COLO668 (cell line): Measurements from ENCODE around the gene MOB2.

ENCODE experiments used
- DNase-seq: peaks from one replicate; lab custom pipeline; 2025; ENCODE audit not compliant: unreplicated experiment; lab: John Stamatoyannopoulos, UW

Gene MOB2

DNA sequence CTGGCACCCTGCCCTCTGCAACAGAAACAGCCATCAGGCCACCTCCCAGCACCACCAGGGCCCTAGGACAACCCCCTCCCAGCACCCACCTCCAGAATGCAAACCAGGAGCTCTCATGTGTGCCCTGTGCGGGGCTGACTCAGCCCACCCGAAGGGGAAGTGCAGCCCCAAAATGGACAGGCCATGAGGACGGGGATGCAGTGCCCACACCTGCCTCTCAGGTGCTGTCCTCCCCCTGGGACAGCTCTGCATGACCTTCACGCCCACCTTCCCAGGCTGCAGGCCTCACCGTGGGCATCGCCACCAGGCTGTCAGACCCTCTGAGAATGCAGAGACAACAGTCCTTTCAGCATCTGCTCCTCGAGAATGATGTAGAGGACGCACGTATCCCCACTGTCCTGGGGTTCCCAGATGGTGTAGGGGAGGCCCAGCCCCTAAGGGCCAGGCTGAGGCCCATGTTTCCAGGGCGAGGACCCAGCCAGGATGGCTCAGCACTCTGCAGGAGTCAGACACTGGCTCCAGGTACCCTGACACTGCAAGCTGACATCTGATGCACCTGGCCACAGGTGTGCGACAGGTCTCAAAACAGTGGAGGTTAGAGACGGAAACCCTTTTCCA, 13.5 kb downstream of the MOB2 start:
- DNase-seq: no peak

DNA sequence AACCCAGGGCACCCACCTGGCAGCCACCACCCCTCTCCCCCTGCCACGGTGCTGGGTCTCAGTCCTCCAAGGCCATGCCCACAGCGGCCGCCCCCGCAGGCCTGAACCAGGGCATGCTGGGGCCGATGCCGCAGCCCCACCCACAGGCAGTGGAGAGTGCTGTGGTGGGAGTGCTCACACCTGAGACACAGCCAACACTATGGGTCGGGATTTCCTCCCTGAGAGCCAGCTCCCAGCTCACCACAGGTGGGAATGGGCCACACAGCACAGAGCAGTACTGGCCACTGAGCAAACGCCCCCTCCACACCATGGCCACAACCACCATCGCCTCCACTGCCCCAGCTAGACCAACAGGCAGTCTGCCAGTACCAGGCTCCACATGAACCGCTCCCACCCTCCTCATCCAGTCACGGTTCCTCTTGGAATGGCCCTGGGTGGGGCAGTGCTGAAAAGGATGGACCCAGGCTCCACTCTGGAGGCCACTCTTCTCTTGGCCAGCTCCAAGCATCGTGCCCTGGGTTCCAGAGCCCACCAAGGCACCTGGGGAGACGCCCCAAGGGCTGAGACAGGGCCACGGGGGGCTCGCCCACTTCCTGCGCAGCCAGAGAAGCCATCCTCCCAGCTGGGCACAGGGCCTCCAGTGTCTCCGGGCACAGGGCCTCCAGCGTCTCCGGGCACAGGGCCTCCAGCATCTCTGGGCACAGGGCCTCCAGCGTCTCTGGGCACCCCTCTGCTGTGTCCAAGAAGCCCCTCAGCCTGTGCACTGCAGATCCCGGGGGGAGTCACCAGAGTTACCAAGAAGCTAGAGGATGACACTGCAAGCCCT, 14.2 kb downstream of the MOB2 start:
- no peak for DNase-seq

DNA sequence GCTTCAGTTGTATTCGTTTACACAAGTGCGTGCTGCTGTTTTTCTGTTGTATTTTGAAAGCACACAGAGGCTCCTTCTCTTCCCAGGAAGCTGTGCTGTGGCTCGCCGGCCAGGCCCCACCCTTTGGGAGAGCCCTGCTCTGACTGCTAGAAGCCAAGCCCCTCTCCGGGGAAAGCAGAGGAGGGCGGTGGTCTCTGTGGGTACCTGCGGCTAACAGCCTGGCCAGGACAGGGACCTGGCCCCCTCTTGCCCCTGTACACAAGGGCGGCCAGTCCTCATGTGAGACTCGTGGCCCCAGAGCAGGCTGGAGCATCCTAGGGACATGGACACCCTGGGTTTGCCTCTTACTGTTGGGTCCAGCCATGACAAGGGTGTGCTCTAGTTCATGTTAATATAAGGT, 14.8 kb downstream of the MOB2 start:
- DNase-seq: no peak

DNA sequence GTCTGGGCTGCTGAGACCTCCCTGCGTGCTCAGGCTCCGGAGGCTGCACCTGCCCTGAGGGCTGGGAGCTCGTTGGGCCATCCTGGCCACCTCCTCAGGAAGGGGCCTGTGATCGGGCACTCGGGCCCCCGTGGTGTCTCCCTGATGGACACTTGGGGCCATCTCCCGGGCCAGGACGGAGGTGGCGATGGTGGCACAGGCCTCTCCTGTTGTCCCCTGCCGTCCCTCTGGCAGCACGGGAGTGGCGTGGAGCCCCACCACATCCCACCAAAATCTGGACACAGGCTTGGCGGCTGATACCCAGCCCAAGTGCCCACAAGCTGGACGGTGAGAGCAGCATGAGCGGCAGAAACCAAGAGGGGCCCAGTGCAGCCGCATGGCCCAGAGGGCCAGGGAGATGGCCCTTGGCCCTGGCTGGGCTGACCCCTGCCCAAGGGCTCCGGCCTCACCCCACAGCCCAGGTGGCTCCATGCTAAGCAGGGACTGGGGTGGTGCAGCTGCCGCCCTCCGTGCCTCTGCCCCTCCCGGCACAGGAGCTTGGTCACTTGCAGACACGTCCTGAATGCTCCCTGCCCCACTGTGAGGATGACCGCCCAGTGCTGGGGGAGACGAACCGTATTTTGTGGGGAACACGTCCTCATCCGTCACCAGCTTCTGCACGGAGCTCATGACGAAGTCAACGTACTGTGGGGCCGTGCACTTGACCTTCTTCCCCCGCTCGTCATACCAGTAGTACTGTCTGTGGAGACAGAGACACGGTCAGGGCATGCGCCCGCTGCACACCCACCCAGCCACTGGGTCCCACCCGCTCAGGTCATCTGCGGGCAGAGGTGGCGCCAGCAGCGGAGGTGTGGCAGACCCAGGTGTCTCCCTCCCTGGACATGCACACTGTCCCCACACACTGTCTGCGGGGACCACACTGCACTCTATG, 15.6 kb downstream of the MOB2 start:
- no peak for DNase-seq

DNA sequence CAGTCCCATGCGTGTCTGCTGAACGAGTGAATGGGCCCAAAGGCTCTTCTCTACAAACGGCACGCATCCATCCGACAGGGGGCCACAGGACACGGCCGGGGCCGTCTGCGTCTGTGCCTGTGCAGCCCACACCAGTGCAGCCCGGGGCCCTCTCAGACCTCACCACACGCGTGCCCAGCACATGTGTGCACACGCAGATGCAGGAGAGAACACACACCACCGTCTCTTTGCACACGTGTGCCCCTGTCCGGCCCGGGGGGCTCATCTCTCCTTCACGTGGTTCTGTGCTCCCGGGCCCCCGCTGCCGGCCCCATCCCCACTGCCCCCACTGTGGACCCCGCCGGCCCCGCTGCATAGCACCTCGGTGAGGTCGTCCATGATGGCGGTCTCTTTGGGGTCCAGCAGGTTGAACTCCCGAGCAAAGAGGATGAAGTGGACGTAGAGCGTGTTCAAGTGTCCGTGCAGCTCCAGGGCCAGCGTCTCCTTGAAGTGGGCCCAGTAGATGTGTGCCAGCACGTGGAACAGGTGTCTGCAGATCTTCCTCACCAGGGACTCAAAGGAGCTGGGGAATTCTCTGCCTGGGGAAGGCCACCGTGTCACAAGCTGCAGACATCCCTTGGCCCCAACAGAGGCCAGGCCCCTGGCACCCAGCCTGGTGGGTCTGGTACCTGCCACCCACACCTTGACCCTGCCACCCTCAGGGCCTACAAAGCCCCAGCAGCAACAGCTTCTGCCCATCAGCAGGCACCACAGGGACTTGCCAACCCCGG, 16.5 kb downstream of the MOB2 start:
- no peak for DNase-seq

DNA sequence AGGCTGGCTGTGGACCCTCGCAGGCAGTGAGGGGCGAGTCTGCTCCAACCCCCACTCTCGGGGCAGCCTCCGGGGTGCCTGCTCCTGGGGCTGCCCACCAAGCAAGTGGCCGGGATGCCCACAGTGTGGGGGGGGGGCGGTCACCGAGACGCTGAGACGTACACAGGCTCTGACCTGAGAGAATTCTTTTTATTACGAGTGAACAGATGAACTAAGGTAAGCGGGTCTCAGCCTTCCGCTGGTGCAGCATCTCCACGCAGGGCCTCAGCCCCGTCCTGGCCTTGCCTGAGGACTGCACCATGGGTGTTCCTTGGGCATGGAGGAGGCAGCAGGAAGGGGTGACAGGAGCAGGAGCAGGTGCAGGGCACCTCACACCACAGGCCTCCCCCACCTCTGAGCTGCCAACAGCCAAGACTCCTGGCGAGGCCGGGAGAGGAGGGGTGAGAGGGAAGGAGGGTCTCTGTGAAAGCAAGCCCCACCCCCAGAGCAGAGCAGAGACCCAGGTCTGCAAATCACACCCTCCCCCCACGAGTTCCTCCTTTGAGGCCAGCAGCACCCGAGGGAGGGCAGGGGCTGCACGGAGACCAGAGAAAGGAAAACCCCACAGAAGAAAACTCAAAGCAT, 17.2 kb downstream of the MOB2 start:
- DNase-seq: no peak

DNA sequence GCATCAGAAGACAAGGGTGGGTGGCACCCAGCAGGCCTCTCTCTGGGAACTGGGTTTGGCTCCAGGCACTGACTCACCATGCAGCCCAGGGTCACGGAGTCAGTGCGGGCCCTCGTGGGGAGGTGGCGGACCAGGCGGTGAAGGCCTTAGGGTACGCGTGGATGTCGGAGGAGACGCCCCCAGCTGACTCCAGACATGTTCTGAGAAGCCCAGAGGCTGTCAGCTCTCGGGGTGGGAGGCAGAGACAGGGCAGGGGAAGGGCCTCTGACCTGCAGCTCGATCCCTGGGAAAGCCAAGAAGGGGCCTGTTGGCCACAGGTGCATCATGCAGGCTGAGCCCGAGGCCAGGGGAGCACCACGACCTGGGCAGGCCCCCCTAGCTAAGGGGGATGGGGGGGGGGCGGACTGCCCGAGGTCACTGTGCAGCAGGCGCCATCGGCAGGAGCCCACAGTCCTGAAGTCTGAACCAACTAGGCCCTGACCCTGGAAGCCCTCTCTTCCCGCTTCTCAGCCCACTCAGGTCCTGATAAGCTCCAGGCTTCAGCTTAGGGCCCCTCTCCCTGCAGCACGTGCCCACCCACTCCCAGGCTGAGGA, 18.0 kb downstream of the MOB2 start:
- DNase-seq: no peak

DNA sequence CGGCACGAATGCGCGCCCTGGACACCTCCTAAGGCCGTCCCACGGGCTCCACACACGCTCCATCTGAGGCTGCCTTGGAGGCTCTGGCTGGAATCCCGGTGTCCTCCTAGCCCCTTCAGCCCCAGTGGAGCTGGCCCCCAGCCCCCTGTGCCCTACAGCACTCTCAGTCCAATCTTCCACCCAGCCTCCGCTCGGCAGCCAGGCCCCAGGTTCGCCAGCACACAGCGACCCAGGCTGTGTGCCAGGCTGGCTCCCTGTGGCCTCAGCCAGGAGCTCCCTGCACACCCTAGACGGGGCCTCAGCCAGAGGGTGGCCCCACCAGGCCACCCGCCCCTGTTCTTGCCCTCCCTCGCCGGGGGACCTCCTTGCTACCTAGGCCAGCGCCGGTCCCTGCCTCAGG, 18.6 kb downstream of the MOB2 start:
- DNase-seq: no peak

DNA sequence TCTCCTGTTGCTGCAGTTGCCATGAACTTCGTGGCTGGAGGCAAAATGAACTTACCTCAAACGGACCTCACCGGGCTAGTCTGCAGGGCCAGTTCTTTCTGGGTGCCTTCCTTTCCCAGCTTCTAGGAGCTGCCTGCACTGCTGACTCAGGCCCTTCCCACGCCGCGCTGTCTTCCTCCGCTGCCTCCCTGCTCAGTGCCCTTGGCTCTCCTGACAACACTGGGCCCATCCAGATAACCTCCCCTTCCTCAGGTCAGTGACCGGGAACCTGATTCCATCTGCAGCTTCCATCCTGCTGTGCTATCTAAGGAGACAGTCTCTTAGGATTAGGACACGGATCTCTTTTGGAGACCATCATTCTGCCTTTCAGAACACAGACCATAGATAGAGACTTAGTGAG, 19.3 kb downstream of the MOB2 start:
- DNase-seq: no peak

DNA sequence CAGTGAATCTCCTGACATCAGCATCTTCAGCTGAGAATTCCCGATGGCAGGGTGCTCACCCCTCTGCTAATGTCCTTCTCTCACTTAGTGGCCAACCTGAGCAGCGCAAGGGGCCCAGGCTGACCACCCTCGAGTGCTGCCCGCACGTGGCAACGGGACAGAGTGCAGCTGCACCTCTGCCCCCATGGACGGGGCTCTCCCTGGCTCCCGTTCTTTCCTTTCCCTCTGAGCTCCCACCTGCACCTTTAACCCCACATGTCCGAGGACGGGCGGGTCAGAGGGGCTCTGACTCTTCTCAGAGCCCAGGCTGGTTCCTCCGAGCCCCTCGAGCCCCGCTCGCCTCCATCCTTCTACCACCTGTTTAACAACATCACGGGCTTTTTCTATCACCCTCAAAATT, 19.8 kb downstream of the MOB2 start:
- DNase-seq: no peak

DNA sequence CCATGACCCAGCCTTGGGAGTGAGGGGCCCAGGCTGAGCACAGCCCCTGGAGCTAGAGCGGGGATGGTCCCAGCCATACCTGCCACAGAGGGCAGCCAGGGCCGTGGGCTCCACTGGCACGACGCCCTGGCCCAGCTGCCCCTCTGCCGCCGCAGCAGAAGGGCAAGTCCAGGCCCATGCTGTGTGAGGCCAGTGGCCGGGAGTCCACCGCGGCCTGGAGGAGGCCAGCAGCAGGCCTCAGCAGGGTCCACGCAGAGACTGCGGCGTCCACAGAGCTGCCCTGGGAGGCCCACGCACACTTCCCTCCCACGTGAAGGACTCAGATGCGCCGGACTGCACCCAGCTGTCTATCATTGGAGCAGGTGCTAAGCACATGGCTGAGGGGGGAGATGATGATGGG, 23.5 kb downstream of the MOB2 start:
- DNase-seq: no peak

DNA sequence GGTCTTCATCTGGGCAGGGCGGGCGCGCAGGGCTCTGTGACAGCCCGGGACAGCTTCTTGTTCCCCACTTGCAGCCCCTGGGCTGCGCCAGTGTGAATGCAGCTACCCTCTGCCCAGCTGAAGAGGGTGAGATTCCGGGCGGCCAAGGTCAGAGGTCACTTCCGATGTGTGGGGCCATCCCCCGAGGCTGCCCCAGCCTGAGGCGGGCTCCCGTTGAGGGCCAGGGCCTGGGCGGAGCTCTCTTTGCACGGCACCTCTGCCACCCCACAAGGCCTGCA, 23.9 kb downstream of the MOB2 start:
- no peak for DNase-seq

DNA sequence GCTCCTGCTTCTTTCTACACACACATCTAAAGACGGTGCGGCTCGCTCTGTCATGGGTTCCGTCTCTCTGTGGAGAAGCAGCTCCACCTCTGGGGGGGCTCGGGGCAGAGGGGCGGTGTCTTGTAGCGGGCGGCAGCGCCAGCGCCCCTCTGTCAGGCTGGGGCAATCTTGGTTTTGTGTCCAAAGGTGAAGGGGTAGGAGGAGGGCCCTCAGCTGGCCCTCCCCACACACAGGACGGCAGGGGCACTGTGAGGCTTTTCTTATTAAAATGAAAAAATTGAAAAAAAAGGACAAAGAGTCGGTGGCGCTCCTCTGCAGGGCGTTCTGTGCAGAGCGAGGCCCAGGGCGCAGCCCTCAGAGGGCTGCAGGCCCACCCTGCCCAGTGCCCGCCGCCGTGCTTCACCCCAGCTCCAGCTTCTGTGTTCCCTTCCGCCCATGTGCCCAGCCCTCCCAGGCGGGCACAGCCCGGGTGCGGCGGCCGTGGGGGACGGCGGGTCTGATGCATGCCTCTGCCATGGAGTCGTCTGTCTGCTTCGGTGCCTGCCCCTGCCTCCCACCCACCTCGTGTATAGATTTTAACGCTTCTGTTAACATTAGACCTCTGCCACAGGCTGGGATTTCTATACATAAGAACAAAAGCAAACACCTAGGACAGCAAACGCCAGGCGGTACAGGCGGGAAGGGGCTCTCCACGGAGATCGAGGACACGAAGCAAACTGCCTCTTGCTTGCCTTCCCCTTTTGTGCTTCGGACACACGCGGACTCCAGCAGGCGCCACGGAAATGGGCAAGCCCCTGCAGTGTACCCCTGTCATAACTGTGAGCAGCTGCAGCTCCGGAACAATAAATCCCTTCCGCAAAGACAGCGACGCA, 24.5 kb downstream of the MOB2 start:
- no peak for DNase-seq

DNA sequence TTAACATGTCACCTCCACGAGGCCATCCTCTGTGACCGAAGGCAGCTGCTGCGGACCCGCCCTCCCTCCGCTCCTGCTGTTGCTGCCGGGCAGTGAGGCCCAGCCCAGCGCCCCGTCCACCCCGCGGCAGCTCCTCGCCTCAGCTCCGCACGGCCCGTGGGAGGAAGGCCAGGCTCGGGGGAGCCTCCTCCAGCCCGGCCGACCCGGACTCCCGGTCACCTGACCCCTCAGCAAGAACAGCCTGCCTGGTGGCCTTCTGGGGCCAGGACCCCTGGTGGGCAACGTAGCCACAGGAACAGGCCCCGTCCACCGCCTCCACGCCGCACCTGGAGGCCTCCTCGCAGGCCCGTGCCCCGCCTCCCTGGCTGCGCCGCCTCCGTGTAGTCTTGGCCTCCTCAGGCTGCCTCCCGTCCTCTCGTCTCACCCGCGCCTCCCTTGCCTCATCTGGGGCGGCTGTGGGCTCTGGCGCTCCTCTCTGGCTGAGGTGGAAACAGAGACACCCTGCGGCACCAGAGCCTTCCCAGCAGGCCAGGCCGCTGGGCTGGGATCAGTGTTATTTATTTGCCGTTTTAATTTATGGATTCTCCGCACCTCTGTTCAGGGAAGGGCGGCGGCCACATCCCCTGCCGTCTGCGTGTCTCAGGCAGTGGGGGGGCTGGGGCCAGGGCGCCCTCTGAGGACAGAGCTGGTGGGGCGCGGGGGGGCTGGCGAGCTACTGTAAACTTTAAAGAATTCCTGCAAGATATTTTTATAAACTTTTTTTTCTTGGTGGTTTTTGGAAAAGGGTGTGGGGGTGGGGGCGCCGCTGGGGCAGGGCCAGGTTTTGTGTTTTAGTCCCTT, 25.4 kb downstream of the MOB2 start:
- DNase-seq: no peak

DNA sequence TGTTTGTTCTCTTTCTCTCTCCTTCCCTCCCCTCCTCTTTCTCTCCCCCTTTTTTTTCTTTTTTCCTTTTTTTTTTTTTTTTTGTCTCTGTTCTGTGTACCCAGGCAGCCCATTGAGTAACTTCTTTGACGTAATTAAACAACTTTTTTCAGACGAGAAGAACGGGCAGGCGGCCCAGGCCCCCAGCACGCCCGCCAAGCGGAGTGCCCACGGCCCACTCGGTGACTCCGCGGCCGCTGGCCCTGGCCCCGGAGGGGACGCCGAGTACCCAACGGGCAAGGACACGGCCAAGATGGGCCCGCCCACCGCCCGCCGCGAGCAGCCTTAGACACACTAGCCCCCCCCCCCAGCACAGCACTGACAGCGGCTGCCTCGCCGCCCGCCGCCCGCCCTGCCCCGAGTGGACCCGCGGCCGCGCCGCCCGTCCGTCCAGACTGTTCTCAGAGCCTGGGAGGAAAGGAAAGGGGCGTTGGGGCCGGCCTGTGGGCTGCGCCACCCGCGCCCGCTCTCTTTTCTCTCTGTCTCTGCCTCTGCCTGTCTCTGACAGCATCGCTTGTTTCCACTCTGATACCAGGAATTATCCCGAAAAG, 26.1 kb downstream of the MOB2 start:
- no peak for DNase-seq

DNA sequence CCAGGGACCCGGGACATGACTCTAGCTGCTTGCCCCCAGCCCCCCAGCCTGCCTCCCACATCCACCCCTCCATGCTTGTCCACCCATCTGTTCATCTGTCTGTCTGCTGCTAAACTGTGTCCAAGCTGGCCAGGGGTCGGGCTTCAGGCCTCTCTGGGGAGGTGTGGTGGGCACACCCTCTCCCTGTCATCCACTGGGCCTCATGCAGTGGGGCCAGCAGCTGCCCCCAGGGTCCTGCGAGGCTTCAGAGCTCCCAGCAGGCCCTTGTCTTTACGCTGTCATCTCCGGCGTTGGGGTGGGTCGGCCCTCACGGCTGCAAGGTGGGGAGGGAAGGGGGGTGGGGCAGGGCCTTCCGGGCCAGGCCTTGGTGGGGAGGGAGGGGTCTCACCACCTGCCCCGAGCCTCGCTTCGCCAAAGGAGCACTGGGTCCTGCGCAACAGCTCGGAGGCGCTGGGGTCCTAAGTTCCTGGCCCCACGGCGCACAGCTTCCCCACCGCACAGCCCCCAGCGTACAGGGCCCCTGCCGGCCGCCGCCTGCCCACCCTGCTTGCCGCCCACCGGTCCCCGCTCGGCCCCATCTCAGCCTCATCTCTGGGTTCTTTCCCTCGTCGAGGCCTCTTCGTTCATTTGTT, 26.7 kb downstream of the MOB2 start:
- no peak for DNase-seq

DNA sequence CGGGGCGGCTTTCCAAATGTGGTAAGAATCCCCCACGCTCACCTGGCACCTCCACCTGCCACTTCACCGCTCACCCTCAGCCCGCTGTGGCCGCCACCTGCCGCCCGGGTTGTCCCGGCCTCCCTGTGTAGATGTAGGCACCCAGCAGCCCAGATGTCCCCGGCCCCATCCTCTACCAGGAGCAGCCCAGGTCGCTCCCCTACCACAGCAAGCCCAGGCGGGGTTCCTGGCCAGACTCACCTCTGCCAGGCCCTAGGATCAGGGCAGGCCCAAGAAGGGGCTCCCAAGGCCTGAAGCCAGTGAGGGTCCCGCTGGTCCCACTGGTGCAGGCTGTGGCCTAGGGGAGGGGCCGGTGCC, 27.4 kb downstream of the MOB2 start:
- no peak for DNase-seq
